GM18870 (cell line): Measurements from ENCODE around the gene HSF5.

Source experiments
- ATAC-seq: cut with Tn5 transposase; IDR thresholded peaks from one replicate; pipeline ENCODE4 v1.9.1; 2021; ENCODE audit warnings: moderate library complexity; ENCODE audit not compliant: unreplicated experiment

The HSF5 gene

GRCh38 chr17:58487589-58488427 is at the start of gene HSF5:
HSF5 (minus strand) TSS chr17:58488408; CDS start chr17:58488274, 134 bp downstream.
- ATAC-seq: no peak

- no peak for ATAC-seq
Observed at GRCh38 chr17:58537266-58537665, 49.1 kb upstream of the HSF5 start.

- ATAC-seq: no peak
Observed at GRCh38 chr17:58536542-58536941, 48.3 kb upstream of the HSF5 start.

- no peak for ATAC-seq
Observed at GRCh38 chr17:58535431-58535830, 47.2 kb upstream of the HSF5 start.

GRCh38 chr17:58534901-58535421 is 46.8 kb upstream of the HSF5 start:
- no peak for ATAC-seq

- no peak for ATAC-seq
Observed at GRCh38 chr17:58534331-58534730, 46.1 kb upstream of the HSF5 start.

GRCh38 chr17:58533616-58534188 is 45.5 kb upstream of the HSF5 start:
- ATAC-seq: no peak

- ATAC-seq: no peak
Observed at GRCh38 chr17:58532555-58532951, 44.3 kb upstream of the HSF5 start.

GRCh38 chr17:58531661-58532554 is 43.7 kb upstream of the HSF5 start:
- ATAC-seq: no peak

GRCh38 chr17:58531122-58531521 is 42.9 kb upstream of the HSF5 start:
- ATAC-seq: no peak

GRCh38 chr17:58530655-58531054 is 42.4 kb upstream of the HSF5 start:
- ATAC-seq: no peak

GRCh38 chr17:58529275-58529674 is 41.1 kb upstream of the HSF5 start:
- ATAC-seq: no peak

GRCh38 chr17:58528443-58528842 is 40.2 kb upstream of the HSF5 start:
- ATAC-seq: no peak

GRCh38 chr17:58527949-58528348 is 39.7 kb upstream of the HSF5 start:
- ATAC-seq: no peak

- no peak for ATAC-seq
Observed at GRCh38 chr17:58527306-58527705, 39.1 kb upstream of the HSF5 start.

GRCh38 chr17:58525239-58525638 is 37.0 kb upstream of the HSF5 start:
- ATAC-seq: no peak

GRCh38 chr17:58521680-58522079 is 33.5 kb upstream of the HSF5 start:
- ATAC-seq: no peak

- ATAC-seq: no peak
Observed at GRCh38 chr17:58520843-58521430, 32.7 kb upstream of the HSF5 start.

GRCh38 chr17:58517928-58518609 is 29.9 kb upstream of the HSF5 start:
- peak; percentile 80 for ATAC-seq

- ATAC-seq: no peak
Observed at GRCh38 chr17:58517378-58517927, 29.2 kb upstream of the HSF5 start.
